ENCODE data around the gene POLR2L. TPM values are rescaled to one million over a fixed set of nuclear protein-coding genes. Genes with fewer than 3 reads are reported as not detected.

The POLR2L gene
- total RNA-seq, 1 donor from 2014 or later, result 108 TPM

GRCh38 chr11:838441-839279 lies 3.7 kb downstream of the POLR2L start:
- DNase-seq (ENCODE audit: low spot score), result no peak

GRCh38 chr11:837990-838307 lies 4.4 kb downstream of the POLR2L start:
- DNase-seq (ENCODE audit: low spot score), result no peak

- no peak for DNase-seq (ENCODE audit: low spot score)
Observed at GRCh38 chr11:837189-837989, 4.9 kb downstream of the POLR2L start.

GRCh38 chr11:836700-837099 lies 5.6 kb downstream of the POLR2L start:
- DNase-seq (ENCODE audit: low spot score), result no peak

GRCh38 chr11:836274-836673 lies 6.1 kb downstream of the POLR2L start:
- DNase-seq (ENCODE audit: low spot score), result no peak

- DNase-seq (ENCODE audit: low spot score), result peak; percentile 77
Observed at GRCh38 chr11:834371-835316, 7.7 kb downstream of the POLR2L start.

GRCh38 chr11:833849-834311 lies 8.4 kb downstream of the POLR2L start:
- DNase-seq (ENCODE audit: low spot score), result no peak

GRCh38 chr11:833114-833791 lies 9.1 kb downstream of the POLR2L start:
- no peak for DNase-seq (ENCODE audit: low spot score)

GRCh38 chr11:832529-833113 lies 9.7 kb downstream of the POLR2L start, which contains the start of gene CD151:
Gene CD151 (plus strand): TSS chr11:832952. CDS start chr11:836070, 3,118 bp downstream.
- no peak for DNase-seq (ENCODE audit: low spot score)

GRCh38 chr11:831961-832528 lies 10.3 kb downstream of the POLR2L start:
- no peak for DNase-seq (ENCODE audit: low spot score)

- DNase-seq (ENCODE audit: low spot score), result no peak
Observed at GRCh38 chr11:831118-831864, 11.0 kb downstream of the POLR2L start.

GRCh38 chr11:830295-831117 lies 11.8 kb downstream of the POLR2L start:
- DNase-seq (ENCODE audit: low spot score), result peak; percentile 77

GRCh38 chr11:829847-830294 lies 12.5 kb downstream of the POLR2L start:
- no peak for DNase-seq (ENCODE audit: low spot score)

GRCh38 chr11:829176-829846 lies 13.0 kb downstream of the POLR2L start:
- no peak for DNase-seq (ENCODE audit: low spot score)

GRCh38 chr11:828506-829175 lies 13.7 kb downstream of the POLR2L start:
- no peak for DNase-seq (ENCODE audit: low spot score)

GRCh38 chr11:827897-828192 lies 14.5 kb downstream of the POLR2L start, which contains the start of gene CRACR2B:
Gene CRACR2B (plus strand): TSS chr11:827919. CDS start chr11:828608, 689 bp downstream.
- DNase-seq (ENCODE audit: low spot score), result no peak

- no peak for DNase-seq (ENCODE audit: low spot score)
Observed at GRCh38 chr11:827146-827896, 15.0 kb downstream of the POLR2L start.
